ENCODE results near the gene LRRC3B. TPM values are rescaled to one million over a fixed set of nuclear protein-coding genes. Genes with fewer than 3 reads are reported as not detected.

LRRC3B gene
- total and polyA plus RNA-seq, 2 donors (not counting 3 experiments of a cell fraction or from before 2014, with no cell fraction given): not detected

DNA sequence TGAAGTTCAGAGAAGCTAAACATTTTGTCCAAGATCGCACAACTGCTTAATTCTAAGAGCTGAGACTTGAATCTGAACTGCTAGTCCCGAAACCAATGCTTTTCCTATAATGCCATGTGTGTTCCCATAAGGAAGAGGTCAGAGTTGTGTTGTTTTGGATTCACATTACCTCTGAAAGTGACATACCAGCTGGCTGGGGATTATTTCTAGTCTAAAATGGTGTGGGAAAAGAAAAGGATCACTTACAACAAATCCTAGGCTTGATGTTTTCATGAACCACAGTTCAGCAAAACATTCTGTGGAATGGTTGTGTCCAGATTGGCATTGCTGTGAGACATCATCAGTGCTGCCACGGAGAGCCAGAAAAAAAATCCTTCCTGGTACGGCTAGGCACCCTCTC lies 35.0 kb upstream of the LRRC3B start:
- no peaks in the 10 kb centered on the region for H3K36me3 ChIP-seq (ENCODE audit: control insufficient read depth in 2 of 2, extremely low read depth in 1 of 2, insufficient read depth in 2 of 2, low read length in 2 of 2)
- H3K27ac ChIP-seq (ENCODE audit: insufficient read depth, low read depth, low read length): no peak overlapping the region
- TF ChIP-seq, protein P1, sequence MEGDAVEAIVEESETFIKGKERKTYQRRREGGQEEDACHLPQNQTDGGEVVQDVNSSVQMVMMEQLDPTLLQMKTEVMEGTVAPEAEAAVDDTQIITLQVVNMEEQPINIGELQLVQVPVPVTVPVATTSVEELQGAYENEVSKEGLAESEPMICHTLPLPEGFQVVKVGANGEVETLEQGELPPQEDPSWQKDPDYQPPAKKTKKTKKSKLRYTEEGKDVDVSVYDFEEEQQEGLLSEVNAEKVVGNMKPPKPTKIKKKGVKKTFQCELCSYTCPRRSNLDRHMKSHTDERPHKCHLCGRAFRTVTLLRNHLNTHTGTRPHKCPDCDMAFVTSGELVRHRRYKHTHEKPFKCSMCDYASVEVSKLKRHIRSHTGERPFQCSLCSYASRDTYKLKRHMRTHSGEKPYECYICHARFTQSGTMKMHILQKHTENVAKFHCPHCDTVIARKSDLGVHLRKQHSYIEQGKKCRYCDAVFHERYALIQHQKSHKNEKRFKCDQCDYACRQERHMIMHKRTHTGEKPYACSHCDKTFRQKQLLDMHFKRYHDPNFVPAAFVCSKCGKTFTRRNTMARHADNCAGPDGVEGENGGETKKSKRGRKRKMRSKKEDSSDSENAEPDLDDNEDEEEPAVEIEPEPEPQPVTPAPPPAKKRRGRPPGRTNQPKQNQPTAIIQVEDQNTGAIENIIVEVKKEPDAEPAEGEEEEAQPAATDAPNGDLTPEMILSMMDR (IDR thresholded peaks at IDR 0.05; ENCODE audit: extremely low read depth in 1 of 2, insufficient read depth in 1 of 2, low read depth in 1 of 2, low read length in 2 of 2): no peak
- TF ChIP-seq EZH2 (IDR thresholded peaks at IDR 0.05; ENCODE audit: borderline replicate concordance, low read depth, low read length, severe bottlenecking) (no peak), JUN (IDR thresholded peaks at IDR 0.05; ENCODE audit: borderline replicate concordance, insufficient read depth, insufficient read length, low read depth) (no peak), MYC (IDR thresholded peaks at IDR 0.05; ENCODE audit: low read depth, low read length) (no peak), POLR2AphosphoS5 (IDR thresholded peaks at IDR 0.05; ENCODE audit: insufficient read depth, low read depth, low read length) (no peak), GATA2 (IDR thresholded peaks at IDR 0.05; ENCODE audit: insufficient read depth, insufficient read length, low read depth, low read length) (no peak), POLR2A (IDR thresholded peaks at IDR 0.05; ENCODE audit: low read depth, low read length) (no peak), FOS (IDR thresholded peaks at IDR 0.05; ENCODE audit: borderline replicate concordance, insufficient read depth, low read length) (no peak)
- TF ChIP-seq, protein P2, sequence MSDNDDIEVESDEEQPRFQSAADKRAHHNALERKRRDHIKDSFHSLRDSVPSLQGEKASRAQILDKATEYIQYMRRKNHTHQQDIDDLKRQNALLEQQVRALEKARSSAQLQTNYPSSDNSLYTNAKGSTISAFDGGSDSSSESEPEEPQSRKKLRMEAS (IDR thresholded peaks at IDR 0.05; ENCODE audit: insufficient read depth, insufficient read length): no peak
- no peak overlapping the region for H3K4me3 ChIP-seq (replicated peaks in 1 of 3; ENCODE audit: insufficient read depth in 1 of 3, low read depth in 1 of 3, low read length in 3 of 3)
- ChIA-PET CTCF (no interaction called here), POLR2A (no interaction called here)
- BruUV-seq (replicated peaks): no TSS peak
- H2AFZ ChIP-seq (ENCODE audit: low read depth, low read length): no peak overlapping the region
- H3K79me2 ChIP-seq (ENCODE audit: control insufficient read depth, insufficient read depth, low read length): no peaks in the 10 kb centered on the region
- H3K9ac ChIP-seq (replicated peaks; ENCODE audit: extremely low read depth, insufficient read depth, low read length): no peak overlapping the region
- H3K9me1 ChIP-seq (replicated peaks; ENCODE audit: control insufficient read depth, extremely low read depth, insufficient read depth, low read length): no peaks in the 10 kb centered on the region
- DNase-seq (ENCODE audit: low read depth, low spot score) (no peak), FAIRE-seq (no peak)
- dilution Hi-C loops (cut with MboI; ENCODE audit: extremely low pct_ligation_motif_present, low sequenced_read_pairs): no loop called here
- no peaks in the 10 kb centered on the region for H3K27me3 ChIP-seq (ENCODE audit: control insufficient read depth in 2 of 2, insufficient read depth in 2 of 2, low read length in 2 of 2)
- H3K4me1 ChIP-seq (ENCODE audit: control insufficient read depth, extremely low read depth, insufficient read depth, low read length): no peaks in the 10 kb centered on the region
- H4K20me1 ChIP-seq (replicated peaks; ENCODE audit: control insufficient read depth, extremely low read depth, insufficient read depth, low read length): no peaks in the 10 kb centered on the region
- intact Hi-C loops (cut with micrococcal nuclease): no loop called here
- no peak overlapping the region for H3K4me2 ChIP-seq (ENCODE audit: insufficient read depth, low read length)
- peaks cover 5% of the 10 kb centered on the region for H3K9me3 ChIP-seq (replicated peaks; ENCODE audit: control insufficient read depth, insufficient read depth, low read length)

Measured in endothelial cell of umbilical vein (primary cell).